HepG2 (cell line): ENCODE results near the gene INAFM1. TPM values are rescaled to one million over a fixed set of nuclear protein-coding genes. Genes with fewer than 3 reads are reported as not detected.
"Not testable (repeated sequence)": the region's sequence is repeated elsewhere in the genome, so short reads cannot be mapped to it uniquely, and the experiment has no call there.

ENCODE experiments used
- ATAC-seq: fragments of 200-7000 bp; cut with Tn5 transposase; 3 replicates; pipeline ENCODE4 v1.9.1; 2020; ENCODE audit warnings: mild to moderate bottlenecking, moderate library complexity
- BruUV-seq: library from RNA; stranded (reverse); fragments of 400-500 nt; replicated peaks from 2 replicates; lab custom pipeline; 2021; lab: Mats Ljungman, UMichigan
- CTCF ChIA-PET: fragments of 300-600 bp; formaldehyde crosslinking; extraction: SDS; loops from one replicate; lab custom pipeline; 2021; ENCODE audit warnings: low total read pairs, inconsistent platforms, low intra/inter-chr PET ratio; lab: Yijun Ruan, JAX
- POLR2A ChIA-PET: fragments of 350-600 bp; sonication (Branson Sonifier 250); formaldehyde crosslinking; loops from one replicate; lab custom pipeline; 2020; ENCODE audit warnings: antibody characterized with exemption, inconsistent platforms; lab: Yijun Ruan, JAX
- DNase-seq: peaks from one replicate; pipeline ENCODE4 v3.0.0-alpha.2; 2015; ENCODE audit warnings: low spot score
- FAIRE-seq: peaks from 3 replicates; lab custom pipeline; 2011; peaks lifted over from hg19 to GRCh38; lab: Jason Lieb, UNC
- H2AFZ ChIP-seq: one replicate; pipeline ENCODE4 v1.6.1; 2011; ENCODE audit warnings: low read length, inconsistent platforms
- H3K27ac ChIP-seq: fragments of 300-600 bp; 3 replicates; pipeline ENCODE4 v1.8.0; 2011; ENCODE audit warnings: mixed run types, mild to moderate bottlenecking, mixed read lengths, low read length, inconsistent platforms; ENCODE audit not compliant: insufficient read depth; ENCODE audit errors: extremely low read length
- H3K27me3 ChIP-seq, 2 experiments: fragments of 200-600 bp in 1 of 2; 2 replicates in 1 of 2; 3 replicates in 1 of 2; pipeline versions ENCODE4 v1.6.0 to v1.8.0; 2011; ENCODE audit warnings: low read length in 2 of 2, mild to moderate bottlenecking in 2 of 2, moderate library complexity in 2 of 2, inconsistent platforms in 1 of 2; ENCODE audit not compliant: insufficient read depth in 2 of 2, control insufficient read depth in 1 of 2
- H3K36me3 ChIP-seq, 2 experiments: fragments of 200-600 bp in 1 of 2; replicated peaks in 1 of 2; 2 replicates in 1 of 2; 3 replicates in 1 of 2; pipeline versions ENCODE4 v1.5.1 to v1.8.0; 2011; ENCODE audit warnings: low read length in 2 of 2, inconsistent platforms in 1 of 2; ENCODE audit not compliant: insufficient read depth in 2 of 2, control insufficient read depth in 1 of 2
- H3K4me1 ChIP-seq: 2 replicates; pipeline ENCODE4 v1.5.1; 2012; ENCODE audit warnings: low read length, inconsistent platforms; ENCODE audit not compliant: insufficient read depth
- H3K4me2 ChIP-seq: 2 replicates; pipeline ENCODE4 v1.6.0; 2011; ENCODE audit warnings: low read depth, low read length, inconsistent platforms
- H3K4me3 ChIP-seq, 3 experiments: fragments of 200-600 bp in 1 of 3; sonication (generic), shearing (Covaris generic) in 1 of 3; replicated peaks in 1 of 3; 2 replicates each; pipeline ENCODE4 v1.5.1; 2011 to 2016; ENCODE audit warnings: low read length in 3 of 3, inconsistent platforms in 2 of 3, low read depth in 2 of 3, mild to moderate bottlenecking in 2 of 3, control low read depth in 1 of 3, mixed read lengths in 1 of 3; ENCODE audit not compliant: insufficient read depth in 1 of 3
- H3K79me2 ChIP-seq: one replicate; pipeline ENCODE4 v1.6.1; 2011; ENCODE audit warnings: low read length, inconsistent platforms; ENCODE audit not compliant: insufficient read depth
- H3K9ac ChIP-seq: 2 replicates; pipeline ENCODE4 v1.6.0; 2011; ENCODE audit warnings: mild to moderate bottlenecking, low read depth, low read length, inconsistent platforms; ENCODE audit not compliant: insufficient read depth
- H3K9me3 ChIP-seq: 2 replicates; pipeline ENCODE4 v1.5.1; 2012; ENCODE audit warnings: mild to moderate bottlenecking, low read length
- H4K20me1 ChIP-seq: 2 replicates; pipeline ENCODE4 v1.6.0; 2011; ENCODE audit warnings: inconsistent platforms, mild to moderate bottlenecking, low read length, moderate library complexity; ENCODE audit not compliant: insufficient read depth
- AGO2 ChIP-seq: fragments of 200-400 bp; formaldehyde crosslinking; optimal IDR thresholded peaks from 2 replicates; pipeline ENCODE3; 2017; ENCODE audit warnings: mild to moderate bottlenecking, low read depth, low read length, moderate library complexity
- RBFOX2 ChIP-seq: fragments of 200-400 bp; formaldehyde crosslinking; IDR thresholded peaks from 2 replicates; pipeline ENCODE4 v1.6.1; 2017; ENCODE audit warnings: low read depth, mild to moderate bottlenecking, low read length
- TARDBP ChIP-seq: sonication (generic); formaldehyde crosslinking; IDR thresholded peaks from 2 replicates; pipeline ENCODE4 v1.8.0; 2022; ENCODE audit warnings: mild to moderate bottlenecking, missing genetic modification reagents
- YEATS2 ChIP-seq: sonication (generic); formaldehyde crosslinking; IDR thresholded peaks from 2 replicates; pipeline ENCODE4 v1.4.0; 2020; ENCODE audit warnings: missing genetic modification reagents, borderline replicate concordance
- YY1 ChIP-seq: IDR thresholded peaks from 2 replicates; pipeline ENCODE4 v1.6.1; 2011; ENCODE audit warnings: low read length, low read depth, moderate library complexity, mild to moderate bottlenecking; ENCODE audit not compliant: insufficient read depth, insufficient replicate concordance
- ZNF460 ChIP-seq: sonication (generic); formaldehyde crosslinking; IDR thresholded peaks from 2 replicates; pipeline ENCODE4 v1.5.1; 2020; ENCODE audit warnings: missing genetic modification reagents, mild to moderate bottlenecking, borderline replicate concordance
- WGBS: methylation state at CpG from one replicate; pipeline ENCODE4 v1.1.6; 2017; ENCODE audit warnings: low lambda C conversion rate; 5-methylcytosine and 5-hydroxymethylcytosine counted together
- in situ Hi-C: cut with HindIII; loops from 2 replicates; pipeline ENCODE4 v1.10.0; 2017; ENCODE audit warnings: low pct_unique_long_range_greater_than_20kb; ENCODE audit not compliant: extremely low pct_ligation_motif_present
- intact Hi-C: fragments of 100-400 bp; cut with micrococcal nuclease; formaldehyde crosslinking; loops from one replicate; pipeline ENCODE4 v1.10.0; 2022; ENCODE audit not compliant: unreplicated experiment
- polyA plus RNA-seq, 8 experiments: library from polyadenylated mRNA; depleted of rRNA in 3 of 8; stranded (reverse) in 7 of 8; unstranded in 1 of 8; fragments of >200 nt; fragmentation: Illumina TruSeq in 4 of 8; extraction: Trizol in 4 of 8; gene quantifications; 2 replicates each; pipeline versions ENCODE4 v1.2.1 to v1.2.3, GENCODE V29; 2011 to 2016; ENCODE audit warnings: low read depth in 4 of 8, missing spikeins in 1 of 8, mixed read lengths in 1 of 8; ENCODE audit not compliant: insufficient read depth in 1 of 8
- total RNA-seq, 5 experiments: library from RNA; depleted of rRNA; stranded (reverse); fragments of >200 nt; fragmentation: Illumina TruSeq; extraction: Trizol; gene quantifications; 2 replicates each; pipeline ENCODE4 v1.2.3, GENCODE V29; 2016; ENCODE audit warnings: low read depth in 1 of 5

Gene INAFM1
- total and polyA plus RNA-seq, 2 of the 13 experiments (the other 11 are each of a cell fraction or from before 2014, with no cell fraction given) = 0.88 to 1.9 TPM

GRCh38 chr19:47261946-47262793 is 12.5 kb upstream of the INAFM1 start:
- H4K20me1 ChIP-seq, H3K4me2 ChIP-seq, H3K9ac ChIP-seq, H3K4me3 ChIP-seq, BruUV-seq, FAIRE-seq, H3K9me3 ChIP-seq, H2AFZ ChIP-seq, DNase-seq, ATAC-seq, in situ Hi-C loops, H3K27me3 ChIP-seq, H3K27ac ChIP-seq, CTCF ChIA-PET, intact Hi-C loops: not testable (repeated sequence)
- Histone ChIP-seq H3K79me2 (peaks cover 15% of the 10 kb centered on the region), H3K36me3 (peaks cover 26 to 59% of the 10 kb centered on the region in 2 experiments), H3K4me1 (peaks cover 19% of the 10 kb centered on the region)
- POLR2A ChIA-PET = interaction anchor here (0.5 to 1.3 kb wide), 3 partner anchors 12 to 167 kb away, joined by 3 to 5 read pairs (median 3); partner anchors contain the start of gene INAFM1
- 96% methylated on average over 14 of the region's 14 CpGs for whole genome bisulfite sequencing
- TF ChIP-seq ZNF460 (CRISPR knock-in tag) = peak; percentile 67

- no peaks in the 10 kb centered on the region for H3K4me1 ChIP-seq
- no peak for ATAC-seq
- no peaks in the 10 kb centered on the region for H3K9me3 ChIP-seq
- H4K20me1 ChIP-seq = no peaks in the 10 kb centered on the region
- no peak overlapping the region for H3K4me3 ChIP-seq
- H3K79me2 ChIP-seq = no peaks in the 10 kb centered on the region
- no peak overlapping the region for H3K27ac ChIP-seq
- H2AFZ ChIP-seq = no peak overlapping the region
- TF ChIP-seq YY1 = no peak
- no peak for TF ChIP-seq TARDBP (CRISPR knock-in tag)
- peak; percentile 63 for TF ChIP-seq AGO2
- no peak for TF ChIP-seq YEATS2 (CRISPR knock-in tag)
- 0 out of 2 replicates have a peak, but pooled peaks have one; percentile 26 for TF ChIP-seq RBFOX2
- CTCF ChIA-PET = no interaction called here
- WGBS = 99% methylated on average over 28 of the region's 30 CpGs
- POLR2A ChIA-PET = no interaction called here
- BruUV-seq = no TSS peak
- DNase-seq = no peak
- no peaks in the 10 kb centered on the region for H3K27me3 ChIP-seq
- peaks cover 24 to 60% of the 10 kb centered on the region in 2 experiments for H3K36me3 ChIP-seq
- no peak overlapping the region for H3K4me2 ChIP-seq
- no peak overlapping the region for H3K9ac ChIP-seq
- intact Hi-C loops (no loop called here), in situ Hi-C loops (no loop called here)
- no peak for FAIRE-seq
Measured at GRCh38 chr19:47264629-47265028, 10.1 kb upstream of the INAFM1 start.
